Dedifferentiated amniotic fluid mesenchymal stem cell (primary cell): ENCODE data around the gene ACBD6.
"Not testable (repeated sequence)": the region's sequence is repeated elsewhere in the genome, so short reads cannot be mapped to it uniquely, and the experiment has no call there.

Experiments used
- DNase-seq: peaks from one replicate; pipeline ENCODE4 v3.0.0-alpha.2; 2016; ENCODE audit errors: extremely low spot score

The ACBD6 gene

GRCh38 chr1:180502361-180503279, at the start of gene ACBD6:
TSS of gene ACBD6 (minus strand) at chr1:180502577. CDS start at chr1:180502266, 311 bp downstream.
- DNase-seq, result peak; percentile 82

- DNase-seq, result no peak
These were observed 49.6 kb upstream of the ACBD6 start for GRCh38 chr1:180551997-180552396.

GRCh38 chr1:180550241-180550640, 47.9 kb upstream of the ACBD6 start:
- DNase-seq, result no peak

GRCh38 chr1:180549770-180550169, 47.4 kb upstream of the ACBD6 start:
- DNase-seq, result not testable (repeated sequence)

- DNase-seq, result no peak
These were observed 46.4 kb upstream of the ACBD6 start for GRCh38 chr1:180548686-180549317.

- no peak for DNase-seq
These were observed 43.6 kb upstream of the ACBD6 start for GRCh38 chr1:180545991-180546390.

- DNase-seq, result no peak
These were observed 41.7 kb upstream of the ACBD6 start for GRCh38 chr1:180544050-180544449.

- DNase-seq, result no peak
These were observed 40.4 kb upstream of the ACBD6 start for GRCh38 chr1:180542838-180543145.

- no peak for DNase-seq
These were observed 39.9 kb upstream of the ACBD6 start for GRCh38 chr1:180542113-180542837.

GRCh38 chr1:180540697-180541594, 38.6 kb upstream of the ACBD6 start:
- no peak for DNase-seq

GRCh38 chr1:180539136-180539535, 36.8 kb upstream of the ACBD6 start:
- no peak for DNase-seq

GRCh38 chr1:180536821-180537372, 34.5 kb upstream of the ACBD6 start:
- no peak for DNase-seq

- no peak for DNase-seq
These were observed 33.1 kb upstream of the ACBD6 start for GRCh38 chr1:180535418-180535999.

- no peak for DNase-seq
These were observed 31.8 kb upstream of the ACBD6 start for GRCh38 chr1:180534214-180534613.

GRCh38 chr1:180533266-180533987, 31.1 kb upstream of the ACBD6 start:
- peak; percentile 33 for DNase-seq

- DNase-seq, result no peak
These were observed 30.5 kb upstream of the ACBD6 start for GRCh38 chr1:180532854-180533253.

- peak; percentile 43 for DNase-seq
These were observed 28.1 kb upstream of the ACBD6 start for GRCh38 chr1:180530501-180530900.

- DNase-seq, result no peak
These were observed 26.6 kb upstream of the ACBD6 start for GRCh38 chr1:180528868-180529470.

GRCh38 chr1:180527101-180527669, 24.8 kb upstream of the ACBD6 start:
- no peak for DNase-seq

- DNase-seq, result no peak
These were observed 23.3 kb upstream of the ACBD6 start for GRCh38 chr1:180525715-180526039.
